WTC11 (cell line): ENCODE measurements around the gene RPL21. TPM values are rescaled to one million over a fixed set of nuclear protein-coding genes. Genes with fewer than 3 reads are reported as not detected.

ENCODE experiments used
- ARID4B ChIP-seq: sonication (generic); formaldehyde crosslinking; IDR thresholded peaks from 2 replicates; pipeline ENCODE4 v1.8.0; 2023; ENCODE audit warnings: missing genetic modification reagents, mild to moderate bottlenecking, borderline replicate concordance
- E2F1 ChIP-seq: sonication (generic); formaldehyde crosslinking; IDR thresholded peaks from 2 replicates; pipeline ENCODE4 v1.8.0; 2022; ENCODE audit warnings: mild to moderate bottlenecking, missing genetic modification reagents
- ETV6 ChIP-seq: sonication (generic); formaldehyde crosslinking; IDR thresholded peaks from 2 replicates; pipeline ENCODE4 v1.8.1; 2022; ENCODE audit warnings: mild to moderate bottlenecking, missing genetic modification reagents
- FOXK1 ChIP-seq: sonication (generic); formaldehyde crosslinking; IDR thresholded peaks from 2 replicates; pipeline ENCODE4 v1.8.0; 2022; ENCODE audit warnings: mild to moderate bottlenecking, moderate library complexity, missing genetic modification reagents
- GABPB1 ChIP-seq: sonication (generic); formaldehyde crosslinking; IDR thresholded peaks from 2 replicates; pipeline ENCODE4 v1.8.1; 2023; ENCODE audit warnings: mild to moderate bottlenecking, missing genetic modification reagents
- HMGXB4 ChIP-seq: sonication (generic); formaldehyde crosslinking; IDR thresholded peaks from 2 replicates; pipeline ENCODE4 v1.8.1; 2023; ENCODE audit warnings: mild to moderate bottlenecking, moderate library complexity, missing genetic modification reagents
- NFATC4 ChIP-seq: fragments of 250-450 bp; sonication (Bioruptor Pico); IDR thresholded peaks from 2 replicates; pipeline ENCODE4 v1.9.0; 2021; ENCODE audit warnings: mild to moderate bottlenecking
- PRDM15 ChIP-seq: sonication (generic); formaldehyde crosslinking; IDR thresholded peaks from 2 replicates; pipeline ENCODE4 v1.8.0; 2022; ENCODE audit warnings: missing genetic modification reagents
- SP1 ChIP-seq: sonication (generic); formaldehyde crosslinking; conservative IDR thresholded peaks from 2 replicates; pipeline ENCODE4 v1.8.1; 2022; ENCODE audit warnings: missing genetic modification reagents
- TEAD1 ChIP-seq: sonication (generic); formaldehyde crosslinking; IDR thresholded peaks from 2 replicates; pipeline ENCODE4 v1.8.0; 2022; ENCODE audit warnings: mild to moderate bottlenecking, missing genetic modification reagents
- USF1 ChIP-seq: sonication (generic); formaldehyde crosslinking; IDR thresholded peaks from 2 replicates; pipeline ENCODE4 v1.8.0; 2022; ENCODE audit warnings: mild to moderate bottlenecking, missing genetic modification reagents
- ZBTB21 ChIP-seq: sonication (generic); formaldehyde crosslinking; IDR thresholded peaks from 2 replicates; pipeline ENCODE4 v1.8.1; 2023; ENCODE audit warnings: mild to moderate bottlenecking, missing genetic modification reagents, borderline replicate concordance
- ZBTB43 ChIP-seq: sonication (generic); formaldehyde crosslinking; IDR thresholded peaks from 2 replicates; pipeline ENCODE4 v1.8.1; 2023; ENCODE audit warnings: mild to moderate bottlenecking, missing genetic modification reagents
- ZNF416 ChIP-seq: fragments of 250-450 bp; sonication (Bioruptor Pico); IDR thresholded peaks from 2 replicates; pipeline ENCODE4 v1.9.0; 2021; ENCODE audit warnings: mild to moderate bottlenecking, inconsistent platforms
- total RNA-seq: library from RNA; stranded (reverse); gene quantifications from 3 replicates; pipeline ENCODE4 v1.2.3, GENCODE V29; 2021

The RPL21 gene
- total RNA-seq, 1 experiment from 2014 or later = 1,082 TPM

- peak; percentile 88 for TF ChIP-seq ARID4B
- TF ChIP-seq HMGXB4 (CRISPR knock-in tag) = peak; percentile 83
- peak; percentile 39; the same call in 1 of the 2 replicates for TF ChIP-seq USF1
- TF ChIP-seq FOXK1 (CRISPR knock-in tag) = peak; percentile 93
- no peak; the same call in 1 of the 2 replicates for TF ChIP-seq GABPB1 (CRISPR knock-in tag)
- peak; percentile 81 for TF ChIP-seq SP1 (CRISPR knock-in tag)
- no peak for TF ChIP-seq PRDM15 (CRISPR knock-in tag)
- peak; percentile 94 for TF ChIP-seq ZBTB21 (CRISPR knock-in tag)
- peak; percentile 87 for TF ChIP-seq ZBTB43 (CRISPR knock-in tag)
- peak; percentile 67; the same call in 1 of the 2 replicates for TF ChIP-seq TEAD1 (CRISPR knock-in tag)
- TF ChIP-seq NFATC4 = peak; percentile 60; the same call in 1 of the 2 replicates
- TF ChIP-seq ZNF416 (CRISPR knock-in tag) = 0 out of 2 replicates have a peak, but pooled peaks have one; percentile 52
- 0 out of 2 replicates have a peak, but pooled peaks have one; percentile 27 for TF ChIP-seq E2F1 (CRISPR knock-in tag)
- TF ChIP-seq ETV6 (CRISPR knock-in tag) = peak; percentile 77; the same call in 1 of the 2 replicates
Observed at GRCh38 chr13:27251166-27252091, at the start of gene RPL21 (continued).
